Skeletal muscle tissue (tissue), 4 donors: ENCODE data around the gene PPOX. TPM values are rescaled to one million over a fixed set of nuclear protein-coding genes. Genes with fewer than 3 reads are reported as not detected.
A peak's percentile ranks its signal among the peaks of the same experiment; 100 is the strongest.

Experiments used
- H3K27ac ChIP-seq: one replicate; pipeline ENCODE4 v1.7.0; 2013; ENCODE audit warnings: mild to moderate bottlenecking, low read depth, low read length, inconsistent platforms
- H3K27me3 ChIP-seq, 3 donors: one replicate each; pipeline ENCODE4 v1.7.0; 2013; ENCODE audit warnings: low read length in 3 of 3; ENCODE audit not compliant: control insufficient read depth in 3 of 3, insufficient read depth in 3 of 3
- H3K36me3 ChIP-seq, 3 donors: one replicate each; pipeline ENCODE4 v1.7.0; 2013; ENCODE audit warnings: low read length in 3 of 3; ENCODE audit not compliant: control insufficient read depth in 3 of 3, insufficient read depth in 3 of 3
- H3K4me1 ChIP-seq, 3 donors: one replicate each; pipeline ENCODE4 v1.7.0; 2013; ENCODE audit warnings: low read length in 3 of 3, mild to moderate bottlenecking in 3 of 3; ENCODE audit not compliant: control insufficient read depth in 3 of 3, insufficient read depth in 3 of 3
- H3K4me3 ChIP-seq, 3 donors: one replicate each; pipeline ENCODE4 v1.7.0; 2013; ENCODE audit warnings: low read length in 3 of 3
- H3K9ac ChIP-seq, 3 donors: one replicate each; pipeline ENCODE4 v1.7.0; 2013; ENCODE audit warnings: low read length in 3 of 3, mild to moderate bottlenecking in 3 of 3, moderate library complexity in 2 of 3, low read depth in 1 of 3
- H3K9me3 ChIP-seq, 3 donors: one replicate each; pipeline ENCODE4 v1.7.0; 2013; ENCODE audit warnings: low read length in 3 of 3; ENCODE audit not compliant: control insufficient read depth in 3 of 3
- total RNA-seq: library from RNA; depleted of rRNA; stranded (reverse); fragments of >200 nt; gene quantifications from one replicate; pipeline ENCODE4 v1.2.3, GENCODE V29; 2014
- donor health status: Osteomylitis.

PPOX gene
- total RNA-seq, 1 donor from 2014 or later, result 13.6 TPM

GRCh38 chr1:161153176-161153575 lies 13.1 kb upstream of the PPOX start:
- peaks cover 10 to 16% (median 12%) of the 10 kb centered on the region in 3 donors for H3K4me1 ChIP-seq
- H3K4me3 ChIP-seq, result peak overlapping the region; percentile 97 to 100 (median 99)

GRCh38 chr1:161153682-161154337 lies 12.4 kb upstream of the PPOX start, which contains the start of gene UFC1:
Gene UFC1, plus strand, starts transcription at chr1:161153978. Its CDS starts 20 bp downstream, at chr1:161153998.
- H3K4me1 ChIP-seq, result peaks cover 15 to 22% (median 16%) of the 10 kb centered on the region in 3 donors

More at GRCh38 chr1:161153176-161153575, 13.1 kb upstream of the PPOX start:
- peak overlapping the region in 2 of 3 donors; percentile 98 to 99 for H3K9ac ChIP-seq
- H3K36me3 ChIP-seq, result peaks cover 6 to 13% (median 10%) of the 10 kb centered on the region in 3 donors
- no peaks in the 10 kb centered on the region for H3K27me3 ChIP-seq
- H3K27ac ChIP-seq, result no peak overlapping the region
- H3K9me3 ChIP-seq, result no peaks in the 10 kb centered on the region

GRCh38 chr1:161157867-161158266 lies 8.4 kb upstream of the PPOX start:
- H3K4me1 ChIP-seq, result peaks cover 33 to 49% (median 38%) of the 10 kb centered on the region in 3 donors
- peaks cover 26 to 37% (median 33%) of the 10 kb centered on the region in 3 donors for H3K36me3 ChIP-seq
- no peak overlapping the region for H3K9ac ChIP-seq
- H3K4me3 ChIP-seq, result no peak overlapping the region
- H3K27me3 ChIP-seq, result no peaks in the 10 kb centered on the region
- H3K9me3 ChIP-seq, result no peaks in the 10 kb centered on the region
- H3K27ac ChIP-seq, result no peak overlapping the region

More at GRCh38 chr1:161153682-161154337, 12.4 kb upstream of the PPOX start, which contains the start of gene UFC1:
- Histone ChIP-seq H3K9me3 (no peaks in the 10 kb centered on the region), H3K36me3 (peaks cover 9 to 16% (median 14%) of the 10 kb centered on the region in 3 donors), H3K4me3 (peak within 1 kb of the TSS; percentile 97 to 100 (median 99)), H3K9ac (peak within 1 kb of the TSS; percentile 97 to 99 (median 98)), H3K27ac (peak within 1 kb of the TSS; percentile 97), H3K27me3 (no peaks in the 10 kb centered on the region)

GRCh38 chr1:161158316-161159010 lies 7.8 kb upstream of the PPOX start:
- Histone ChIP-seq H3K9me3 (no peaks in the 10 kb centered on the region), H3K36me3 (peaks cover 32 to 43% (median 39%) of the 10 kb centered on the region in 3 donors), H3K4me3 (peak overlapping the region; percentile 79 to 98 (median 97)), H3K9ac (peak overlapping the region; percentile 91 to 93 (median 91)), H3K27ac (peak overlapping the region; percentile 79), H3K4me1 (peaks cover 33 to 52% (median 36%) of the 10 kb centered on the region in 3 donors), H3K27me3 (no peaks in the 10 kb centered on the region)

- Histone ChIP-seq H3K27ac (peak within 1 kb of the TSS; percentile 79), H3K4me1 (peaks cover 31 to 47% (median 35%) of the 10 kb centered on the region in 3 donors), H3K9ac (peak within 1 kb of the TSS; percentile 91 to 93 (median 91)), H3K27me3 (no peaks in the 10 kb centered on the region), H3K4me3 (peak within 1 kb of the TSS; percentile 79 to 98 (median 97)), H3K9me3 (no peaks in the 10 kb centered on the region), H3K36me3 (peaks cover 38 to 51% (median 43%) of the 10 kb centered on the region in 3 donors)
Observed at GRCh38 chr1:161159087-161159912, 6.9 kb upstream of the PPOX start, which contains the start of gene USP21. Gene USP21, plus strand, starts transcription at chr1:161159500. Its CDS starts 1,141 bp downstream, at chr1:161160641.

- Histone ChIP-seq H3K27me3 (no peaks in the 10 kb centered on the region), H3K36me3 (peaks cover 40 to 55% (median 46%) of the 10 kb centered on the region in 3 donors), H3K27ac (peak overlapping the region; percentile 79), H3K4me3 (peak overlapping the region; percentile 79 to 98 (median 97)), H3K9ac (peak overlapping the region; percentile 80 to 93 (median 91)), H3K4me1 (peaks cover 27 to 43% (median 29%) of the 10 kb centered on the region in 3 donors), H3K9me3 (no peaks in the 10 kb centered on the region)
Observed at GRCh38 chr1:161159913-161160243, 6.3 kb upstream of the PPOX start.

GRCh38 chr1:161160671-161161145 lies 5.5 kb upstream of the PPOX start:
- peak overlapping the region in 1 of 3 donors; percentile 45 for H3K9ac ChIP-seq
- H3K27ac ChIP-seq, result no peak overlapping the region
- H3K4me3 ChIP-seq, result peak overlapping the region in 1 of 3 donors; percentile 97
- H3K27me3 ChIP-seq, result no peaks in the 10 kb centered on the region
- peaks cover 32 to 45% (median 33%) of the 10 kb centered on the region in 3 donors for H3K4me1 ChIP-seq
- H3K9me3 ChIP-seq, result no peaks in the 10 kb centered on the region
- H3K36me3 ChIP-seq, result peaks cover 43 to 58% (median 46%) of the 10 kb centered on the region in 3 donors

- H3K36me3 ChIP-seq, result peaks cover 43 to 58% (median 46%) of the 10 kb centered on the region in 3 donors
- H3K4me3 ChIP-seq, result no peak overlapping the region
- peaks cover 33 to 46% (median 37%) of the 10 kb centered on the region in 3 donors for H3K4me1 ChIP-seq
Observed at GRCh38 chr1:161161652-161162051, 4.6 kb upstream of the PPOX start.

GRCh38 chr1:161162052-161162451 lies 4.2 kb upstream of the PPOX start:
- Histone ChIP-seq H3K9me3 (no peaks in the 10 kb centered on the region), H3K4me1 (peaks cover 36 to 50% (median 41%) of the 10 kb centered on the region in 3 donors), H3K9ac (peak overlapping the region in 1 of 3 donors; percentile 33), H3K4me3 (no peak overlapping the region), H3K27ac (no peak overlapping the region), H3K36me3 (peaks cover 40 to 54% (median 43%) of the 10 kb centered on the region in 3 donors), H3K27me3 (no peaks in the 10 kb centered on the region)

More at GRCh38 chr1:161161652-161162051, 4.6 kb upstream of the PPOX start:
- Histone ChIP-seq H3K9me3 (no peaks in the 10 kb centered on the region), H3K27ac (no peak overlapping the region), H3K27me3 (no peaks in the 10 kb centered on the region), H3K9ac (peak overlapping the region in 2 of 3 donors; percentile 8 to 33)
